ENCODE results near the gene RAB8A.

The RAB8A gene

DNA sequence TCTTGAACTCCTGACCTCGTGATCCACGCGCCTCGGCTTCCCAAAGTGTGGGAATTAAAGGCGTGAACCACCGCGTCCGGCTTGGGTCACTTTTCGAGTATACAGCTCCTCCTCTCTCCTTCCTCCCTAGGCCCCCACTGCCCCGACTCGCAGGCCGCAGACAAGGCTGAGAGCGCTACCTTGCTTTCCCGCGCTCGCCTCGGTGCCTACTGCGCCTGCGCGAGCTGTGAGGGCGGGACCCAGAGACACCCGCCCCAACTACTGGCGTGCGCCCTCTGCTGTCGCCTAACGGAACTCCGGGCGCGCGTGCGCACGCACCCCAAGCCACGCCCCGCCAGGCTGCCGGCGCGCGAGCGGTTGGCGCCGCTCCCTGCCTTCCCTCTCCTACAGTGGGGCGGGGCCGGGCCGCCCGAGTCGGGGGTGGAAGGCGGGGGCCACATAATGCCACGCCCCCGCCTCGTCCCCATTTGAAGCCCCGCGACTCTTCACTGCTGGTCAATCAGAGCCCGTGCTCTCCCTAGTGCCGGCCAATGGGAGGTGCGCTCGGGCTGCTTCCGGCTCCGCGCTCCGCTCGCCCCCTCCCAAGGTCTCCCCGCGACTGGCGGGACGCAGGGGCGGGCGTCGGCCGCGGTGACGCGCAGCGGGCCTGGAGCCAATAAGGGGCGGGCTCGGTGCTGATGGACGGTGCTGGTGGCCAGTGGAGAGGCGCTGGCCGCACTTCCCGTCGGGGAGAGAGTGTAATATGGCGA lies at the start of gene RAB8A:
Gene RAB8A (plus strand): TSS at position 730 of the 749 bp plus-strand sequence. CDS start 13 bp downstream, at position 743.
- DNase-seq = peak; percentile 89

DNA sequence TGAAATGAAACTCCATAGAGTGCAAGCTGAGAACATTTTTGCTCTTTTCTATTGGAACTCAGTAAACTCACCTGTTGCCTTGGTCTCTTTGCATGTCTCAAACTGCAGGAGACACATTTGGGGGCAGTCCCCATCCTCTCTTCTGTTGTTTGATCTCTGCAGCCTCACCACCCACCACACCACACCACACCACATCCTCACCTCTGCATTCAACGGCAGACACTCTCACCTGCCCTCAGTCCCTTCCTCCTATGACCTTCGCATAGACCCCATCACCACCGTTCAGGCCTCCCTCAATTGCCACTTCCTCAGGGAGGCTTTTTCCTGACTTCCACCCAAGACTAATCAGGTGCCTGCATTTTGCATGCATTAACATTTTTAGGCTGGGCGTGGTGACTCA lies 49.7 kb upstream of the RAB8A start:
- DNase-seq = no peak

GRCh38 chr19:16062789-16063188 lies 48.9 kb upstream of the RAB8A start:
- DNase-seq = no peak

- DNase-seq = no peak
These were observed 47.3 kb upstream of the RAB8A start for GRCh38 chr19:16064209-16064889.

DNA sequence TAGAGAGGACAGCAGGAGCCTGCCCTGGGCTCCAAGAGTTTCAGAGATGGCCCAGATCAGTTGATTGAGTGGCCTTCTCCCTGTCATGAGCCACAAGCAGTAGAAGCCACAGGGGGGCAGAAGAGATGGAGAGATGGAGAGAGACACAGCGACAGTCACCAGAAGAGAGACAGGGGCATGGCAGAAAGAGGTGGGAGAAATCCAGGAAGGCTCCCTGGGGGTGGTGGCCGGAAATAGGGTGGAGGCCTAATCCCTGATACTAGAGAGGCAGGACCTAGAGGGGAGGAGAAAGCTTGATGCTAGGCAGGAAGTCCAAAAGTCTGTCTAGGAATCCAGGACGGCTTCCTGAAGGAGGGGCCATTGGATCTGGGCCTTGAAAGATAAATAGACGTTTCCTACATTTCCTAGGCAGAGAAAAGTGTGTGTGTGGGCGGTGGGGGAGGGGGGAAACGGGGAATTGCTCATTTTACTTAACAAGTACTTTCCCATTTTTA lies 45.0 kb upstream of the RAB8A start:
- DNase-seq = no peak

DNA sequence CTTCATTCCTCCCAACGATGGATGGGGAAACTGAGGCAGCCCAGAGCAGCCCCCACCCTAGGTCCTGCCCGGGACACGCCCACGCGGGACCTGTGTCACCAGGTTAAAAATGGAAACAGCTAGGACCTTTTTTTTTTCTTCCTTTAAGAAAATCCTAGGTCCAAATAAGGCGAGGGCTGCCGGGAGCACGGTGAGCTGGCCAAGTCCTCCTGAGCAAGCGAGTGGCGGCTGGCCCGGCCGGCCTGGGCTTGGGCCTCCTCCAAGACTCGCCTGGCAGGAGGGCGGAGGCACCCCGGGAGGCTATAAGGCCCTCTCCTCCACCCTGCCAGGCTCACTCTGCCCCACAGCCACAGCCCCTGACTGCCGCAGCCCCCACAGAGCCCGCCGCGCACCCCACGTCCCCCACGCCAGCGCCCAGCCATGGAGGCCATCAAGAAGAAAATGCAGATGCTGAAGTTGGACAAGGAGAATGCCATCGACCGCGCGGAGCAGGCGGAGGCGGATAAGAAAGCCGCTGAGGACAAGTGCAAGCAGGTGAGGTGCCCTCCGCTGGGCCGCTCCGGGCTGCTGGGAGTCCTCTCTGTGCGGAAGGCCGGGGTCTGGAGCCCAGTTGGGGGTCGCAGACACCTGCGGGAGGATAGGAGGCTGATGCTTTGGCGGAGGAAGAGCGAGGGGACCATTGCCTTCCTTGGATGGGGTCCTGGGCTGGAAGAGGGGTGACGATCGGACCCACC lies 44.3 kb upstream of the RAB8A start:
- no peak for DNase-seq

DNA sequence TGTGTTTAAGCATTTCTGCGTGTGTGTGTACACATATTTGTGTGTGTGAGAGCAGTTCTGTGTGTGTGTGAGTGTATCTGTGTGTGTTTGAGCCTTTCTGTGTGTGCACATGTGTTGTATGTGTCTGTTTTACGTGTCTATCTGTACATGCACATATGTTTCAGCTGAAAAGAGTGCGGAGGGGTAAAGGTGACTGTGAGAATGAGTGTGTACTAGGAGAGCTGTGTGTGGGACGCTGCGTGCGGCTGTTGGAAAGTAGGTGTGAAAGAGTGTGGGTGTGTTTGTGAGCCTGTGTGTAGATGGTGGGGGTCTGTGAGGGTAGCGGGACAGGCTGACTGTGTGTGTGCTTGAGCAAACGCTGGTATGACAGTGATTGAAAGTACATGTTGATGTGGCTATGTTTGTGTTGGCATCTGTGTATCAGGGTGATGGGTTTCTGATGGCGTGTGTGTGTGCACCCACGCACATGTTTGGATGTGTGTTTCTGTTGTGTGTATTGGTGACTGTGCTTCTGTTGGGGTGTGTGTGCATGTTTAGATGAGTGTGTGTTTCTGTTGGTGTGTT lies 42.9 kb upstream of the RAB8A start:
- no peak for DNase-seq

- DNase-seq = no peak
These were observed 41.8 kb upstream of the RAB8A start for GRCh38 chr19:16069813-16070365.

- no peak for DNase-seq
These were observed 41.2 kb upstream of the RAB8A start for GRCh38 chr19:16070366-16070990.

DNA sequence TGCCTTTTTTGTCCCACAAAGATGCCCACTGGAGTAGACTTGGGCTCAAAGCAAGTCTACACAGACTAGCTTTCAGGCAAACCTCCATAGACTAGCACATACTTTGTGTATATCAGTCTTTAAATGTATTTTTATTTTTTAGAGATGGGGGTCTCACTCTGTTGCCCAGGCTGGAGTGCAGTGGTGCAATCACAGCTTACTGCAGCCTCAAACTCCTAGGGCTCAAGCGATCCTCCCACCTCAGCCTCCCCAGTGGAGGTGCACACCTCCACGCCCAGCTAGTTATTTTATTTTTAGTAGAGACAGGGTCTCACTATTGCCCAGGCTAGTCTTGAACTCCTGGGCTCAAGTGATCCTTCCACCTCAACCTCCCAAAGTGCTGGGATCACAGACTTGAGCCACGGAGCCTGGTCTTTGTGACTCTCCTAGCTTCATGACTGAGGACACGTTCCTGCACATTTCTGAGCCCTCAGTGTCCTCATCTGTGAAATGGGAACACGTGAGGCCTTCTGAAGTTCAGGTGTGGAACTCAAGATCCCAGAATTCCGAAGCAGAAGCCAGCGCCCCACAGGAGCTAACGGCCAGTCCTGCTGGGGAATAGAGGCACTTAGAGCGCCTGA lies 40.5 kb upstream of the RAB8A start:
- DNase-seq = no peak

GRCh38 chr19:16073481-16073880 lies 38.2 kb upstream of the RAB8A start:
- no peak for DNase-seq

DNA sequence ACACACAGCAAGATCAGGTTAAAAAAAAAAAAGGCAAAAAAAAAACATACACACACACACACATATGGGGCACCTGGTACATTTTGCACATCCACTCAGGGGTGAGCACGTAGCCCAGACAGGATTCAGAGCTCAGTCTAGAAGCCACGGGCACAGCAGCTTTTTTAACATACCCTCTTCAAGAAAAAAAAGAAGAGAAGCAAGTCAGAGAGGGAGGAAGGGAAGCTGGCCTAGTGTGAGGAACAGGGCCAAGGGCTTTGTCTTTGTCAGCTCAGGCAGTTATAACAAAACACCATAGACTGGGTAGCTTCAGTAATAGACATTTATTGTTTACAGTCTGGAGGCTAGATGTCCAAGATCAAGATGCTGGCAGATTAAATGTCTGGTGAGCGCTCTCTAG lies 37.7 kb upstream of the RAB8A start:
- DNase-seq = no peak

- no peak for DNase-seq
These were observed 37.0 kb upstream of the RAB8A start for GRCh38 chr19:16074488-16075365.

GRCh38 chr19:16075430-16076153 lies 36.1 kb upstream of the RAB8A start:
- DNase-seq = no peak

- no peak for DNase-seq
These were observed 35.3 kb upstream of the RAB8A start, which contains the start of gene TPM4 for GRCh38 chr19:16076154-16076957. TSS of gene TPM4 (plus strand) at chr19:16076495. CDS start at chr19:16076566, 71 bp downstream.

DNA sequence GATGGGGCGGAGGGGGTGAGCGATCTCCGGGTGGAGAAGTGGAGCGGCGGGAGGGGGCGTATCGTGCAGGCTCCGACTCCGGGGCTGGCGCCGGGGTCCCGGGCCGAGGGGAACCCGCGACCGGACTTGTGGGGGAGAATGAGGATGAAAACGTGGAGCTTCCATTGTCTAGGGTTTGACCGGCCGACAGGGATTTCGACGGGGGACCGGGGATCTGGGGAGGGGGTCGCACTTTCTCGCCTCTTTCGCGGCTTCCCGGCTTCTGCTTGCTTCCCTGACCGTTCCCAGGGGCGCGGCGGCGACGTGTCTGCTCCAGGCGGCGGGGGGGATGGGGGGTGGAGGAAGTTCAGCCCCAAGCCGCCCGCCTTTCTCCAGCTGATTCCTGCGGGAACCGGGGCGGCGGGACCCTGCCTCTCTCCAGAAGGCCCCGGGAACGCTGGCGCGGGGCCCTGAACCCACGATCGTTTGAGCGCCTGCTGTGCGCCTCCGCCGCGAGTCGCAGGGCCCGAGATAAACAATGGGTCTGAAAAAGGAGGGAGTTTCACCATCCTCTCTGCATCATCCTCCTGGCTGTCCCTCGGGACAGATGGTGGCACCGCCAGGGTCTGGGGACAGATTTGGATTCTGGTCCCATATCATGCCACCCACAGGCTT lies 34.6 kb upstream of the RAB8A start:
- DNase-seq = no peak

- no peak for DNase-seq
These were observed 33.5 kb upstream of the RAB8A start for GRCh38 chr19:16077984-16078758.

Measured in SIG-M5 (cell line).